Measurements from ENCODE around the gene ETHE1.

GRCh38 chr19:43546581-43546980 lies 19.6 kb upstream of the ETHE1 start:
- TF ChIP-seq, protein P1, sequence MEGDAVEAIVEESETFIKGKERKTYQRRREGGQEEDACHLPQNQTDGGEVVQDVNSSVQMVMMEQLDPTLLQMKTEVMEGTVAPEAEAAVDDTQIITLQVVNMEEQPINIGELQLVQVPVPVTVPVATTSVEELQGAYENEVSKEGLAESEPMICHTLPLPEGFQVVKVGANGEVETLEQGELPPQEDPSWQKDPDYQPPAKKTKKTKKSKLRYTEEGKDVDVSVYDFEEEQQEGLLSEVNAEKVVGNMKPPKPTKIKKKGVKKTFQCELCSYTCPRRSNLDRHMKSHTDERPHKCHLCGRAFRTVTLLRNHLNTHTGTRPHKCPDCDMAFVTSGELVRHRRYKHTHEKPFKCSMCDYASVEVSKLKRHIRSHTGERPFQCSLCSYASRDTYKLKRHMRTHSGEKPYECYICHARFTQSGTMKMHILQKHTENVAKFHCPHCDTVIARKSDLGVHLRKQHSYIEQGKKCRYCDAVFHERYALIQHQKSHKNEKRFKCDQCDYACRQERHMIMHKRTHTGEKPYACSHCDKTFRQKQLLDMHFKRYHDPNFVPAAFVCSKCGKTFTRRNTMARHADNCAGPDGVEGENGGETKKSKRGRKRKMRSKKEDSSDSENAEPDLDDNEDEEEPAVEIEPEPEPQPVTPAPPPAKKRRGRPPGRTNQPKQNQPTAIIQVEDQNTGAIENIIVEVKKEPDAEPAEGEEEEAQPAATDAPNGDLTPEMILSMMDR (IDR thresholded peaks at IDR 0.05): no peak
- TF ChIP-seq POLR2A (IDR thresholded peaks at IDR 0.05): no peak
